CD14-positive monocyte (primary cell): ENCODE measurements around the gene GAD2. TPM values are rescaled to one million over a fixed set of nuclear protein-coding genes. Genes with fewer than 3 reads are reported as not detected.

Experiments
- DNase-seq, 3 donors: peaks; one replicate each; pipeline ENCODE4 v3.0.0-alpha.2; 2011 to 2022
- H2AFZ ChIP-seq: 2 replicates; pipeline ENCODE4 v1.6.0; 2012; ENCODE audit warnings: mild to moderate bottlenecking, low read depth, low read length, inconsistent platforms; ENCODE audit not compliant: insufficient read depth, poor library complexity, severe bottlenecking
- H3K27ac ChIP-seq, 2 donors: 1 replicate in 1 of 2; 2 replicates in 1 of 2; pipeline ENCODE4 v1.5.1; 2012 to 2013; ENCODE audit warnings: low read length in 2 of 2, control low read depth in 1 of 2, inconsistent platforms in 1 of 2, low read depth in 1 of 2, mild to moderate bottlenecking in 1 of 2
- H3K27me3 ChIP-seq, 2 donors: one replicate each; pipeline versions ENCODE4 v1.6.0 to v1.6.1; 2011 to 2013; ENCODE audit warnings: low read length in 2 of 2; ENCODE audit not compliant: control insufficient read depth in 2 of 2, insufficient read depth in 2 of 2
- H3K36me3 ChIP-seq, 2 donors: replicated peaks in 1 of 2; 1 replicate in 1 of 2; 2 replicates in 1 of 2; pipeline versions ENCODE4 v1.5.1 to v1.6.1; 2012 to 2013; ENCODE audit warnings: low read length in 2 of 2, control low read depth in 1 of 2, inconsistent platforms in 1 of 2, mild to moderate bottlenecking in 1 of 2; ENCODE audit not compliant: insufficient read depth in 2 of 2, control insufficient read depth in 1 of 2
- H3K4me1 ChIP-seq, 2 donors: 1 replicate in 1 of 2; 2 replicates in 1 of 2; pipeline versions ENCODE4 v1.5.1 to v1.6.1; 2012 to 2013; ENCODE audit warnings: low read length in 2 of 2, control low read depth in 1 of 2, inconsistent platforms in 1 of 2, mild to moderate bottlenecking in 1 of 2, moderate library complexity in 1 of 2; ENCODE audit not compliant: insufficient read depth in 2 of 2, control insufficient read depth in 1 of 2
- H3K4me2 ChIP-seq: replicated peaks from 2 replicates; pipeline ENCODE3; 2012; ENCODE audit warnings: low read length, moderate library complexity, mild to moderate bottlenecking; ENCODE audit not compliant: poor library complexity, severe bottlenecking; ENCODE audit errors: extremely low read depth
- H3K4me3 ChIP-seq, 3 experiments: fragments of 200-600 bp in 1 of 3; sonication (generic) in 1 of 3; replicated peaks in 1 of 3; 1 replicate in 2 of 3; 2 replicates in 1 of 3; pipeline ENCODE4 v1.5.1; 2011 to 2013; ENCODE audit warnings: low read length in 3 of 3, mild to moderate bottlenecking in 3 of 3, control low read depth in 2 of 3, low read depth in 2 of 3, inconsistent platforms in 1 of 3, moderate library complexity in 1 of 3
- H3K79me2 ChIP-seq: 2 replicates; pipeline ENCODE4 v1.6.0; 2012; ENCODE audit warnings: mild to moderate bottlenecking, control low read depth, inconsistent platforms, low read length, moderate library complexity; ENCODE audit not compliant: insufficient read depth
- H3K9ac ChIP-seq: 2 replicates; pipeline ENCODE4 v1.6.0; 2017; ENCODE audit warnings: low read length, mild to moderate bottlenecking; ENCODE audit not compliant: insufficient read depth, poor library complexity, severe bottlenecking
- H3K9me3 ChIP-seq, 2 donors: replicated peaks in 1 of 2; 1 replicate in 1 of 2; 2 replicates in 1 of 2; pipeline versions ENCODE4 v1.5.1 to v1.6.1; 2012 to 2013; ENCODE audit warnings: low read length in 2 of 2, control low read depth in 1 of 2; ENCODE audit not compliant: control insufficient read depth in 1 of 2, insufficient read depth in 1 of 2
- H4K20me1 ChIP-seq: 2 replicates; pipeline ENCODE4 v1.6.0; 2012; ENCODE audit warnings: mild to moderate bottlenecking, low read length, control low read depth, moderate library complexity; ENCODE audit not compliant: insufficient read depth
- H3K27ac Mint-ChIP-seq, 7 donors: one replicate each; pipeline ENCODE4 v1.8.0; 2020; ENCODE audit warnings: mild to moderate bottlenecking in 7 of 7, mixed read lengths in 7 of 7, moderate library complexity in 6 of 7, inconsistent platforms in 2 of 7
- H3K27me3 Mint-ChIP-seq, 3 donors: one replicate each; pipeline ENCODE4 v1.8.0; 2021 to 2022; ENCODE audit warnings: low read depth in 3 of 3, mild to moderate bottlenecking in 3 of 3, mixed read lengths in 3 of 3, moderate library complexity in 3 of 3, inconsistent platforms in 1 of 3
- H3K36me3 Mint-ChIP-seq, 2 donors: one replicate each; pipeline ENCODE4 v1.8.0; 2020; ENCODE audit warnings: mixed read lengths in 2 of 2, inconsistent platforms in 1 of 2, mild to moderate bottlenecking in 1 of 2
- H3K4me1 Mint-ChIP-seq: one replicate; pipeline ENCODE4 v1.8.0; 2020; ENCODE audit warnings: mild to moderate bottlenecking, mixed read lengths
- H3K4me3 Mint-ChIP-seq, 2 donors: one replicate each; pipeline ENCODE4 v1.8.0; 2020; ENCODE audit warnings: mild to moderate bottlenecking in 2 of 2, mixed read lengths in 2 of 2, moderate library complexity in 1 of 2
- H3K9me3 Mint-ChIP-seq, 7 donors: one replicate each; pipeline ENCODE4 v1.8.0; 2020 to 2022; ENCODE audit warnings: mixed read lengths in 7 of 7, mild to moderate bottlenecking in 6 of 7, moderate library complexity in 6 of 7, inconsistent platforms in 2 of 7
- WGBS: methylation state at CpG from one replicate; pipeline ENCODE4 v1.1.5; 2013; ENCODE audit warnings: missing lambda C conversion rate; ENCODE audit not compliant: insufficient coverage; 5-methylcytosine and 5-hydroxymethylcytosine counted together
- intact Hi-C, 2 donors: fragments of 100-400 bp; cut with micrococcal nuclease; formaldehyde crosslinking; loops; one replicate each; pipeline versions ENCODE4 v1.15.0 to v1.15.1; 2023
- polyA plus RNA-seq, 3 donors: library from polyadenylated mRNA; depleted of rRNA in 1 of 3; unstranded in 2 of 3; stranded (reverse) in 1 of 3; fragments of 300-500 nt in 2 of 3; fragments of >200 nt in 1 of 3; fragmentation: Illumina TruSeq in 2 of 3; gene quantifications; 1 replicate in 2 of 3; 2 replicates in 1 of 3; pipeline ENCODE4 v1.2.3, GENCODE V29; 2012 to 2021
- TF ChIP-seq, protein P1 (sequence below): fragments of 200-600 bp; IDR thresholded peaks from one replicate; pipeline ENCODE4 v1.8.0; 2022; ENCODE audit warnings: antibody characterized with exemption, mild to moderate bottlenecking

The GAD2 gene
- polyA plus RNA-seq, 3 donors: not detected

- no peak overlapping the region for H3K4me2 ChIP-seq
- Mint-ChIP-seq H3K36me3 (peaks cover 0 to 9% of the 10 kb centered on the region in 2 donors), H3K9me3 (peaks cover 0 to 25% (median 18%) of the 10 kb centered on the region in 7 donors), H3K27ac (no peak overlapping the region), H3K4me3 (peak overlapping the region in 1 of 2 donors; percentile 77), H3K4me1 (peaks cover 14% of the 10 kb centered on the region), H3K27me3 (peaks cover 0 to 56% (median 55%) of the 10 kb centered on the region in 3 donors)
- WGBS: 4% methylated on average over 29 of the region's 37 CpGs
- H3K4me3 ChIP-seq: no peak overlapping the region
- no peak overlapping the region for H3K9ac ChIP-seq
- TF ChIP-seq, protein P1, sequence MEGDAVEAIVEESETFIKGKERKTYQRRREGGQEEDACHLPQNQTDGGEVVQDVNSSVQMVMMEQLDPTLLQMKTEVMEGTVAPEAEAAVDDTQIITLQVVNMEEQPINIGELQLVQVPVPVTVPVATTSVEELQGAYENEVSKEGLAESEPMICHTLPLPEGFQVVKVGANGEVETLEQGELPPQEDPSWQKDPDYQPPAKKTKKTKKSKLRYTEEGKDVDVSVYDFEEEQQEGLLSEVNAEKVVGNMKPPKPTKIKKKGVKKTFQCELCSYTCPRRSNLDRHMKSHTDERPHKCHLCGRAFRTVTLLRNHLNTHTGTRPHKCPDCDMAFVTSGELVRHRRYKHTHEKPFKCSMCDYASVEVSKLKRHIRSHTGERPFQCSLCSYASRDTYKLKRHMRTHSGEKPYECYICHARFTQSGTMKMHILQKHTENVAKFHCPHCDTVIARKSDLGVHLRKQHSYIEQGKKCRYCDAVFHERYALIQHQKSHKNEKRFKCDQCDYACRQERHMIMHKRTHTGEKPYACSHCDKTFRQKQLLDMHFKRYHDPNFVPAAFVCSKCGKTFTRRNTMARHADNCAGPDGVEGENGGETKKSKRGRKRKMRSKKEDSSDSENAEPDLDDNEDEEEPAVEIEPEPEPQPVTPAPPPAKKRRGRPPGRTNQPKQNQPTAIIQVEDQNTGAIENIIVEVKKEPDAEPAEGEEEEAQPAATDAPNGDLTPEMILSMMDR: no peak
- H3K36me3 ChIP-seq: no peaks in the 10 kb centered on the region
- peaks cover 68 to 86% of the 10 kb centered on the region in 2 donors for H3K27me3 ChIP-seq
- no peak for DNase-seq
- peaks cover 0 to 36% of the 10 kb centered on the region in 2 donors for H3K9me3 ChIP-seq
- intact Hi-C loops: no loop called here
- no peaks in the 10 kb centered on the region for H3K4me1 ChIP-seq
- H2AFZ ChIP-seq: no peak overlapping the region
- no peak overlapping the region for H3K27ac ChIP-seq
- no peaks in the 10 kb centered on the region for H4K20me1 ChIP-seq
- H3K79me2 ChIP-seq: no peaks in the 10 kb centered on the region
Measured at GRCh38 chr10:26211781-26212444, 4.7 kb upstream of the GAD2 start.

DNA sequence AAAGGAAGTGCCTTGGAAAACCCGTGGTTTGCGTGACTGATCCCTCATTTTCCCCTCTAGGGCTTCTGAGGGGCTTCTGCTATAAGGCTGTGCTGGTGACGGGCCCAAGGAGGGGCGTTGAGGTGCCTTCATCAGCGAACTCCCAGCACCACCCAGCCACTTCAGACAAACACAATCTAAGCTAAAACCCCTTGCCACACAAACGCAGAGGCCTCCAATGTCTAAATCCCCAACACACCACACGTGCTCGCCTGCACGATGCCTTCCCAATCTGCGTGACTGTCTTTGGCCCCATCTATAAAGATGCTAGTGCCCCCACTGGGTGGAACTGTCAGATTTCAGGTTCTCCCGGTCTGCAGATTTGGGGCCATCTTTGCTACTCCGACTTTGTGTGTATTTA, 4.1 kb upstream of the GAD2 start:
- intact Hi-C loops: no loop called here
- no peak overlapping the region for H3K27ac Mint-ChIP-seq
- Histone ChIP-seq H3K9me3 (peaks cover 0 to 36% of the 10 kb centered on the region in 2 donors), H3K27ac (no peak overlapping the region), H3K4me1 (no peaks in the 10 kb centered on the region), H3K4me3 (no peak overlapping the region), H3K79me2 (no peaks in the 10 kb centered on the region), H2AFZ (no peak overlapping the region), H3K4me2 (no peak overlapping the region), H3K36me3 (no peaks in the 10 kb centered on the region), H3K9ac (no peak overlapping the region), H4K20me1 (no peaks in the 10 kb centered on the region), H3K27me3 (peaks cover 74 to 92% of the 10 kb centered on the region in 2 donors)
- TF ChIP-seq, protein P1: no peak
- DNase-seq: no peak
- H3K4me3 Mint-ChIP-seq: peak overlapping the region in 1 of 2 donors; percentile 68
- H3K9me3 Mint-ChIP-seq: peaks cover 0 to 25% (median 19%) of the 10 kb centered on the region in 7 donors
- H3K27me3 Mint-ChIP-seq: peaks cover 0 to 62% (median 61%) of the 10 kb centered on the region in 3 donors
- 5% methylated on average over 11 of the region's 12 CpGs for WGBS
- H3K36me3 Mint-ChIP-seq: peaks cover 0 to 11% of the 10 kb centered on the region in 2 donors
- peaks cover 17% of the 10 kb centered on the region for H3K4me1 Mint-ChIP-seq
